ENCODE data around the gene MASTL. TPM values are rescaled to one million over a fixed set of nuclear protein-coding genes. Genes with fewer than 3 reads are reported as not detected.
"Not testable (repeated sequence)": the region's sequence is repeated elsewhere in the genome, so short reads cannot be mapped to it uniquely, and the experiment has no call there.

MASTL gene
- total RNA-seq, 1 donor from 2014 or later, result 15.0 TPM

GRCh38 chr10:27153845-27154193, 1.3 kb upstream of the MASTL start:
- Mint-ChIP-seq H3K36me3 (ENCODE audit: insufficient read depth) (peaks cover 12% of the 10 kb centered on the region), H3K9me3 (ENCODE audit: low read depth) (no peaks in the 10 kb centered on the region), H3K4me1 (ENCODE audit: low read depth) (peaks cover 27% of the 10 kb centered on the region), H3K27ac (peak overlapping the region; percentile 100), H3K4me3 (ENCODE audit: low read depth) (peak overlapping the region; percentile 100), H3K27me3 (no peaks in the 10 kb centered on the region)
- TF ChIP-seq, protein P1, sequence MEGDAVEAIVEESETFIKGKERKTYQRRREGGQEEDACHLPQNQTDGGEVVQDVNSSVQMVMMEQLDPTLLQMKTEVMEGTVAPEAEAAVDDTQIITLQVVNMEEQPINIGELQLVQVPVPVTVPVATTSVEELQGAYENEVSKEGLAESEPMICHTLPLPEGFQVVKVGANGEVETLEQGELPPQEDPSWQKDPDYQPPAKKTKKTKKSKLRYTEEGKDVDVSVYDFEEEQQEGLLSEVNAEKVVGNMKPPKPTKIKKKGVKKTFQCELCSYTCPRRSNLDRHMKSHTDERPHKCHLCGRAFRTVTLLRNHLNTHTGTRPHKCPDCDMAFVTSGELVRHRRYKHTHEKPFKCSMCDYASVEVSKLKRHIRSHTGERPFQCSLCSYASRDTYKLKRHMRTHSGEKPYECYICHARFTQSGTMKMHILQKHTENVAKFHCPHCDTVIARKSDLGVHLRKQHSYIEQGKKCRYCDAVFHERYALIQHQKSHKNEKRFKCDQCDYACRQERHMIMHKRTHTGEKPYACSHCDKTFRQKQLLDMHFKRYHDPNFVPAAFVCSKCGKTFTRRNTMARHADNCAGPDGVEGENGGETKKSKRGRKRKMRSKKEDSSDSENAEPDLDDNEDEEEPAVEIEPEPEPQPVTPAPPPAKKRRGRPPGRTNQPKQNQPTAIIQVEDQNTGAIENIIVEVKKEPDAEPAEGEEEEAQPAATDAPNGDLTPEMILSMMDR (IDR thresholded peaks at IDR 0.05; ENCODE audit: unreplicated experiment), result no peak
- no peak for DNase-seq (ENCODE audit: low spot score, unreplicated experiment)

DNA sequence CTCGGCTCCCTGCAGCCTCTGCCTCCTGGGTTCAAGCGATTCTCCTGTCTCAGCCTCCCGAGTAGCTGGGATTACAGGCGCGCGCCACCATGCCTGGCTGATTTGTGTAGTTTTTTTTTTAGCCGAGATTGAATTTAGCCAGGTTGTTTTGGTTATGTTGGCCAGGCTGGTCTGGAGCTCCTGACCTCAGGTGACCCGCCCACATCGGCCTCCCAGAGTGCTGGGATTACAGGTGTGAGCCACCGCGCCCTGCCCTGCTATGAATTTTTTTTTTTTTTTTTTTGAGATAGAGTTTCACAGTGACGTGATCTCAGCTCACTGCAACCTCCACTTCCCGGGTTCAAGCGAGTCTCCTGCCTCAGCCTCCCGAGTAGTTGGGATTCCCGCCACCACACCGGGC, 1.4 kb downstream of the MASTL start:
- Mint-ChIP-seq H3K4me3 (ENCODE audit: low read depth) (peak overlapping the region; percentile 100), H3K27ac (peak overlapping the region; percentile 100), H3K4me1 (ENCODE audit: low read depth) (peaks cover 25% of the 10 kb centered on the region)
- H3K36me3 Mint-ChIP-seq (ENCODE audit: insufficient read depth); H3K27me3 Mint-ChIP-seq; DNase-seq (ENCODE audit: low spot score, unreplicated experiment); H3K9me3 Mint-ChIP-seq (ENCODE audit: low read depth): not testable (repeated sequence)

DNA sequence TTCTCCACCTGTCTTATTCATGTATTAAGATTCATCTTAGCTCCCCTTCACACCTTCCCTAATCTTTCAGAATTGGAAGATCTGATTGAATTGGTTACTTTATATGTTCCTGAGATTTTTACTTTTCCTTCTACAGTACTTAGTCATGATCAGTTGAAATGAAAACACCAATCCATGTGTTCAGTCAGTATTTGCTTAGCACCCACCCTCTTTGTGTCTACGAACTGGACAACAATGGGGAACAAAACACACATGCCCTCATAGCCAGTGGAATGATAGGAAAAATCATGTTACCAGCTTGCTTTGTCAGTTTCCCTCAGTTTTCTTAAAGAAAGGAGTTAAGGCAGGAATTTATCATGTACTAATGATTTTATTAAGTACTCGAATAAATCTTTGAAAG, 2.0 kb downstream of the MASTL start:
- H3K27me3 Mint-ChIP-seq, result no peaks in the 10 kb centered on the region
- peaks cover 24% of the 10 kb centered on the region for H3K4me1 Mint-ChIP-seq (ENCODE audit: low read depth)
- DNase-seq (ENCODE audit: low spot score, unreplicated experiment), result no peak
- H3K9me3 Mint-ChIP-seq (ENCODE audit: low read depth), result no peaks in the 10 kb centered on the region
- H3K27ac Mint-ChIP-seq, result peak overlapping the region; percentile 100
- TF ChIP-seq, protein P1 (IDR thresholded peaks at IDR 0.05; ENCODE audit: unreplicated experiment), result no peak
- peaks cover 8% of the 10 kb centered on the region for H3K36me3 Mint-ChIP-seq (ENCODE audit: insufficient read depth)
- H3K4me3 Mint-ChIP-seq (ENCODE audit: low read depth), result peak overlapping the region; percentile 100

GRCh38 chr10:27158421-27158820, 3.3 kb downstream of the MASTL start:
- Mint-ChIP-seq H3K4me3 (ENCODE audit: low read depth) (no peak overlapping the region), H3K36me3 (ENCODE audit: insufficient read depth) (peaks cover 3% of the 10 kb centered on the region)
- TF ChIP-seq, protein P1 (IDR thresholded peaks at IDR 0.05; ENCODE audit: unreplicated experiment), result no peak

DNA sequence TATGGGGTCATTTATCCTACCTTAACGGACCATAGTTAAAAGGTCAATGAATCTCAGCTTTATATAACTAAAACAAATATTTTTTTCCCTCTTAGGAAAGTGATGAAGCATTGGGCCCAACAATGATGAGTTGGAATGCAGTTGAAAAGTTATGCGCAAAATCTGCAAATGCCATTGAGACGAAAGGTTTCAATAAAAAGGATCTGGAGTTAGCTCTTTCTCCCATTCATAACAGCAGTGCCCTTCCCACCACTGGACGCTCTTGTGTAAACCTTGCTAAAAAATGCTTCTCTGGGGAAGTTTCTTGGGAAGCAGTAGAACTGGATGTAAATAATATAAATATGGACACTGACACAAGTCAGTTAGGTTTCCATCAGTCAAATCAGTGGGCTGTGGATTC, 14.7 kb downstream of the MASTL start:
- no peaks in the 10 kb centered on the region for H3K4me1 Mint-ChIP-seq (ENCODE audit: low read depth)
- no peak for DNase-seq (ENCODE audit: low spot score, unreplicated experiment)
- H3K9me3 Mint-ChIP-seq (ENCODE audit: low read depth), result no peaks in the 10 kb centered on the region
- TF ChIP-seq, protein P1 (IDR thresholded peaks at IDR 0.05; ENCODE audit: unreplicated experiment), result no peak
- H3K27ac Mint-ChIP-seq, result no peak overlapping the region
- no peaks in the 10 kb centered on the region for H3K27me3 Mint-ChIP-seq
- H3K4me3 Mint-ChIP-seq (ENCODE audit: low read depth), result no peak overlapping the region
- H3K36me3 Mint-ChIP-seq (ENCODE audit: insufficient read depth), result peaks cover 9% of the 10 kb centered on the region

More at GRCh38 chr10:27158421-27158820, 3.3 kb downstream of the MASTL start:
- Mint-ChIP-seq H3K27me3 (no peaks in the 10 kb centered on the region), H3K27ac (peak overlapping the region; percentile 22), H3K4me1 (ENCODE audit: low read depth) (peaks cover 15% of the 10 kb centered on the region), H3K9me3 (ENCODE audit: low read depth) (no peaks in the 10 kb centered on the region)
- DNase-seq (ENCODE audit: low spot score, unreplicated experiment), result no peak

DNA sequence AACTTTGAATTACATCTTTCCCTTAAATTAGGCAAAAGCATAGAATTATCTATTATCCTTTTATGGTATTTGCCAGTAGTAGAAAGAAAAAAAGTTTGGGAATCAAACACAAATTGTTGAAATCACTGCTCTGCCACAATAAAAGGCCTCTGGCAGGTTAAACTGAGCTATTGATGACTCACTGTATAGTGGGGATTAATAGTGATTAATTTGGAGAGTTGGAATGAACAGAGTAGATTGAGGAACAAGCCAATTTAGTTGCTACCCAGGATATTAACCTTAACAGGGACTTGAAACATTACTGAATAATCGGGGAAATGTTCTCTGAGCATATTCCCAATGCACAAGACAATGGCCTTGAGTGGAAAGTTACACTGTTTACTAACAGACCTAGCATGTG, 33.1 kb downstream of the MASTL start:
- Mint-ChIP-seq H3K36me3 (ENCODE audit: insufficient read depth) (peaks cover 7% of the 10 kb centered on the region), H3K27me3 (no peaks in the 10 kb centered on the region), H3K9me3 (ENCODE audit: low read depth) (no peaks in the 10 kb centered on the region), H3K27ac (no peak overlapping the region), H3K4me3 (ENCODE audit: low read depth) (no peak overlapping the region), H3K4me1 (ENCODE audit: low read depth) (no peaks in the 10 kb centered on the region)
- TF ChIP-seq, protein P1 (IDR thresholded peaks at IDR 0.05; ENCODE audit: unreplicated experiment), result no peak
- no peak for DNase-seq (ENCODE audit: low spot score, unreplicated experiment)

Measured in progenitor cell of endocrine pancreas (in vitro differentiated cells).